ENCODE data around the gene SPTAN1.

The SPTAN1 gene

DNA sequence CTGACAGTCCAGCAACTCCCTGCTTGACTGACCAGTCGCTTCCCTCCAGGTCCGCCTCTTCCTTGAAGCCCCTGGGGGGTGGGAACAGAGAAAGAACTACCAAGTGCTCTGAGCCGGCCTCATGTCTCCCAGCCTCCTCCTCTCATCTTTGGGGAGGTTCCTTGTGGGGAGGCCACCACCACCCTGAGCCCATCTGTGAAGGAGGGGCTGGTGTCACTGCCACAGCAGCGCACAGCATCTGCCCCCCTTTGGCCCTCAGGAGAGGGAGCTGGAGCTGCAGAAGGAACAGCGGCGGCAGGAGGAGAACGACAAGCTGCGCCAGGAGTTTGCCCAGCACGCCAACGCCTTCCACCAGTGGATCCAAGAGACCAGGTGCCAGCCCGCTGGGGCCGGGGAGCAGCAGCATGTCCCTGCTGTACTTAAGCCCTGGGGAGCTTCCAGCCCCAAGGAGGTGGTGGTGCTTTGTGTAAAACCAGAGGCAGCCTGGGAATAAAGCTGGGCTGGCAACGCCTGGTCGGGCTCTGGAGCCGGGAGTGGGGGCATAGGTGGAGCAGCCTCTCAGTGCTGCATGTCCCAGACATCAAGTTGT lies 74.8 kb downstream of the SPTAN1 start:
- no peak for DNase-seq
- peaks cover 90% of the 10 kb centered on the region for H3K36me3 Mint-ChIP-seq (ENCODE audit: low read depth)
- H3K27me3 Mint-ChIP-seq = no peaks in the 10 kb centered on the region
- no peaks in the 10 kb centered on the region for H3K9me3 Mint-ChIP-seq
- no peak overlapping the region for H3K4me3 Mint-ChIP-seq
- H3K4me1 Mint-ChIP-seq (ENCODE audit: low read depth) = no peaks in the 10 kb centered on the region
- H3K27ac Mint-ChIP-seq = peak overlapping the region; percentile 59

DNA sequence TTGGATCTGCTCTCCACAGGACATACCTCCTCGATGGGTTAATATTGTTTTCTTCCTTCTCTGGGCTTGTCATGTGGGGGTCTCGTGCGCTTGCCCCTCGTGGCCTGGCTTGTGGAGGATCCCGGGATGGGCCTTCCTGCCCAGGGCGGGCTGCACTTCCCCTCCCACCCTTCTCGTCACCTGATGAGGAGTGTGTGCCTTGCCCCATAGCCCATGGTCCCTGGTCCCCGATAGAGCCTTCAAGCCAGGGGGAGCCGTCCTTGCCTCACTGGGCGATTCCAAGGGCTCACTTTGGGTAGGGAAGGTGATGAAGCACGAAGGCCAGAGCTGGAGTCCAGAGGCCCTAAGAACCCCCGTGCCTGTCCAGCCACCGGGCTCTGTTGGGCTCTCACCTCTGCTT lies 75.5 kb downstream of the SPTAN1 start:
- Mint-ChIP-seq H3K4me1 (ENCODE audit: low read depth) (no peaks in the 10 kb centered on the region), H3K9me3 (no peaks in the 10 kb centered on the region), H3K27me3 (no peaks in the 10 kb centered on the region), H3K4me3 (no peak overlapping the region), H3K27ac (peak overlapping the region; percentile 59), H3K36me3 (ENCODE audit: low read depth) (peaks cover 93% of the 10 kb centered on the region)
- DNase-seq = no peak

DNA sequence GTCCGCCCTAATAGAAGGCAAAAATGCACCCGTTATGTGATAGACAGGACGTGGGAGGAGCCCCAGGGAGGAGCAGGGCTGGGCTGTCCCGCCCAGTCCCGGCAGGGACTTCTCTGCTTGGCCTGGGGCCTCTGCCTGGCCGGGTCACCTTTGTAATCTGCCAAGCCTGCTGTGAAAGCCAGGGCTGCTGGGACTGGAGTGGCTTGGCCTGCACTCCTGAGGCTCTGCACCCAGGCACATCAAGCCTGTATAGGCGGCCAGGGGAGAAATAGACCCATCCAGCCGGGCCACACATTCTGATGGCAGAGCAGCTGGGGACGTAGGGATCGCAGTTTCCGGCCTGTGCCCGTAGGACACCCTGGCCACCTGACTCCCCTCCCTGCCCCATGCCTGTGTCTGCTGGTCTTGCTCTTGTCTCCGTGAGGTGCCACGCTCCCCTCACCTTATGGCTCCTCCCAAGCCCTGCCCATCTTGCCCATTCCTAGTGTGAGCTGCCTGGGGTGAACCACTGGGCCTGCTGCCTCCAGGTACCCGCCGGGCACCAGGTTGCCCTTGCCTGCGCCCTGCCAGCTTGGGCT lies 76.2 kb downstream of the SPTAN1 start:
- H3K9me3 Mint-ChIP-seq = no peaks in the 10 kb centered on the region
- no peak overlapping the region for H3K4me3 Mint-ChIP-seq
- DNase-seq = no peak
- H3K27ac Mint-ChIP-seq = no peak overlapping the region
- peaks cover 95% of the 10 kb centered on the region for H3K36me3 Mint-ChIP-seq (ENCODE audit: low read depth)
- H3K27me3 Mint-ChIP-seq = no peaks in the 10 kb centered on the region
- no peaks in the 10 kb centered on the region for H3K4me1 Mint-ChIP-seq (ENCODE audit: low read depth)

- Mint-ChIP-seq H3K4me1 (ENCODE audit: low read depth) (no peaks in the 10 kb centered on the region), H3K9me3 (no peaks in the 10 kb centered on the region), H3K36me3 (ENCODE audit: low read depth) (peaks cover 98% of the 10 kb centered on the region)
Observed at GRCh38 chr9:128629136-128629535, 76.7 kb downstream of the SPTAN1 start.

DNA sequence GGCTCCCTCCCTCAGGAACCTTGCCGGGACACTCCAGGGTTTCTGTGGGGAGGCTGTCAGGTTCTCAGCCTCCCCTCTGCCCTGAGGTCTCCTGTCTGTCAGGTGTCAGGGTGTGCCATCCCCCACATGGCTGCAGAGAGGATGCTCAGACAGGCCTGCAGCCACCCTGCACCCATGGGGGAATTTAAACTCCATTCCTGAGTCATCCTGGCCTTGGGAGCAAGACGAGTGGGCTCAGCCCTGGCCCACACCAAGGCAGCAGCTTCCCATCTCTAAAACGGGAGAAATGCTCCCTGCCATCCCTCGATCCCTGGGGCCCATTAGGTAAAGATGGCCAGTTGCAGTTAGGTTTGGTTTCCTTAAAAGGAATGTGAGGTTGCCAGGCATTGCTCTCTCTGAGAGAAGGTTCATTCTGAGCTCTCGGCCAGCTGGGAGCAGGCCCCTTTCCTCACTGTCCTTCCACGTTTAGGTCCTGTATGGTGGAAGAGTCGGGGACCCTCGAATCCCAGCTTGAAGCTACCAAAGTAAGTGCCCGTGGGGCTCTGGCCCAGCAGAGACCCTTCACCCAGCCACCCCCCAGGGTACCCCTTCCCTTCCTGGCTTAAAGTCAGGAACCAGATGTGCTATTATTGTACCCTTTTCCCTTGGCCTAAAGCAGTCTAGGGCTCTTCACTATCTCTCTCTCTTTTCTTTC lies 77.6 kb downstream of the SPTAN1 start:
- Mint-ChIP-seq H3K27me3 (no peaks in the 10 kb centered on the region), H3K4me1 (ENCODE audit: low read depth) (no peaks in the 10 kb centered on the region), H3K4me3 (no peak overlapping the region), H3K9me3 (no peaks in the 10 kb centered on the region), H3K36me3 (ENCODE audit: low read depth) (peaks cover 95% of the 10 kb centered on the region), H3K27ac (peak overlapping the region; percentile 73)
- DNase-seq = no peak

More at GRCh38 chr9:128629136-128629535, 76.7 kb downstream of the SPTAN1 start:
- DNase-seq = no peak
- Mint-ChIP-seq H3K27me3 (no peaks in the 10 kb centered on the region), H3K4me3 (no peak overlapping the region), H3K27ac (no peak overlapping the region)

- H3K27me3 Mint-ChIP-seq = no peaks in the 10 kb centered on the region
- no peak overlapping the region for H3K4me3 Mint-ChIP-seq
- no peak for DNase-seq
- H3K36me3 Mint-ChIP-seq (ENCODE audit: low read depth) = peaks cover 81% of the 10 kb centered on the region
- peak overlapping the region; percentile 59 for H3K27ac Mint-ChIP-seq
- no peaks in the 10 kb centered on the region for H3K4me1 Mint-ChIP-seq (ENCODE audit: low read depth)
- H3K9me3 Mint-ChIP-seq = no peaks in the 10 kb centered on the region
Observed at GRCh38 chr9:128631636-128632035, 79.2 kb downstream of the SPTAN1 start.

DNA sequence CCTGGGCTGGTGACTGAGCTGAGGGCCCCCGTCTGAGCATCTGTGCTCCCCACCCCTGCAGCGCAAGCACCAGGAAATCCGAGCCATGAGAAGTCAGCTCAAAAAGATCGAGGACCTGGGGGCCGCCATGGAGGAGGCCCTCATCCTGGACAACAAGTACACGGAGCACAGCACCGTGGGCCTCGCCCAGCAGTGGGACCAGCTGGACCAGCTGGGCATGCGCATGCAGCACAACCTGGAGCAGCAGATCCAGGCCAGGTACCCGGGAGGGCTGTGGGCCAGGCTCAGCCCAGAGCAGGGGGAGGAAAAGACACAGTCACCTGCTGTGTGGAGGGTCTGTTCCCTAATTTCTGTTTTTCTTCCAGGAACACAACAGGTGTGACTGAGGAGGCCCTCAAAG lies 79.7 kb downstream of the SPTAN1 start:
- Mint-ChIP-seq H3K27ac (peak overlapping the region; percentile 59), H3K36me3 (ENCODE audit: low read depth) (peaks cover 80% of the 10 kb centered on the region)

DNA sequence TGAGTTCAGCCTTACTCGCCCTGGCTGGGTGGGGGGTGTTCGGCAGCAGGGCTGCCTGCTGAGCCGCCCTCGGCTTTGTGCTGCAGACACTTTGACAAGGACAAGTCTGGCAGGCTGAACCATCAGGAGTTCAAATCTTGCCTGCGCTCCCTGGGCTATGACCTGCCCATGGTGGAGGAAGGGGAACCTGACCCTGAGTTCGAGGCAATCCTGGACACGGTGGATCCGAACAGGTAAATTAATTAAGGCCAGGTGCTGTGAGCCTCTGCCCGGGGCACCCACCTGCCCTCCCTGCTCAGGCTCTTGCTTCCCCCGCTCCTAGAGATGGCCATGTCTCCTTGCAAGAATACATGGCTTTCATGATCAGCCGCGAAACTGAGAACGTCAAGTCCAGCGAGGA lies 80.1 kb downstream of the SPTAN1 start:
- H3K27ac Mint-ChIP-seq = peak overlapping the region; percentile 55
- H3K27me3 Mint-ChIP-seq = no peaks in the 10 kb centered on the region
- peaks cover 77% of the 10 kb centered on the region for H3K36me3 Mint-ChIP-seq (ENCODE audit: low read depth)
- no peak overlapping the region for H3K4me3 Mint-ChIP-seq
- H3K9me3 Mint-ChIP-seq = no peaks in the 10 kb centered on the region
- DNase-seq = no peak
- no peaks in the 10 kb centered on the region for H3K4me1 Mint-ChIP-seq (ENCODE audit: low read depth)

More for the DNA sequence above, 79.7 kb downstream of the SPTAN1 start:
- DNase-seq = no peak
- no peaks in the 10 kb centered on the region for H3K27me3 Mint-ChIP-seq
- H3K4me3 Mint-ChIP-seq = no peak overlapping the region
- H3K4me1 Mint-ChIP-seq (ENCODE audit: low read depth) = no peaks in the 10 kb centered on the region
- H3K9me3 Mint-ChIP-seq = no peaks in the 10 kb centered on the region

GRCh38 chr9:128633057-128633456 lies 80.7 kb downstream of the SPTAN1 start:
- Mint-ChIP-seq H3K9me3 (no peaks in the 10 kb centered on the region), H3K4me3 (no peak overlapping the region), H3K27me3 (no peaks in the 10 kb centered on the region), H3K36me3 (ENCODE audit: low read depth) (peaks cover 74% of the 10 kb centered on the region), H3K4me1 (ENCODE audit: low read depth) (no peaks in the 10 kb centered on the region), H3K27ac (peak overlapping the region; percentile 8)
- no peak for DNase-seq

- no peaks in the 10 kb centered on the region for H3K4me1 Mint-ChIP-seq (ENCODE audit: low read depth)
- H3K4me3 Mint-ChIP-seq = no peak overlapping the region
- DNase-seq = no peak
- no peaks in the 10 kb centered on the region for H3K27me3 Mint-ChIP-seq
- H3K27ac Mint-ChIP-seq = no peak overlapping the region
- no peaks in the 10 kb centered on the region for H3K9me3 Mint-ChIP-seq
- H3K36me3 Mint-ChIP-seq (ENCODE audit: low read depth) = peaks cover 72% of the 10 kb centered on the region
Observed at GRCh38 chr9:128633601-128634000, 81.2 kb downstream of the SPTAN1 start.

GRCh38 chr9:128634111-128634510 lies 81.7 kb downstream of the SPTAN1 start:
- H3K4me3 Mint-ChIP-seq = no peak overlapping the region
- no peak overlapping the region for H3K27ac Mint-ChIP-seq
- H3K27me3 Mint-ChIP-seq = no peaks in the 10 kb centered on the region
- peaks cover 71% of the 10 kb centered on the region for H3K36me3 Mint-ChIP-seq (ENCODE audit: low read depth)
- H3K9me3 Mint-ChIP-seq = no peaks in the 10 kb centered on the region
- no peak for DNase-seq
- H3K4me1 Mint-ChIP-seq (ENCODE audit: low read depth) = no peaks in the 10 kb centered on the region

- peaks cover 69% of the 10 kb centered on the region for H3K36me3 Mint-ChIP-seq (ENCODE audit: low read depth)
Observed at GRCh38 chr9:128634651-128635262, 82.4 kb downstream of the SPTAN1 start.

DNA sequence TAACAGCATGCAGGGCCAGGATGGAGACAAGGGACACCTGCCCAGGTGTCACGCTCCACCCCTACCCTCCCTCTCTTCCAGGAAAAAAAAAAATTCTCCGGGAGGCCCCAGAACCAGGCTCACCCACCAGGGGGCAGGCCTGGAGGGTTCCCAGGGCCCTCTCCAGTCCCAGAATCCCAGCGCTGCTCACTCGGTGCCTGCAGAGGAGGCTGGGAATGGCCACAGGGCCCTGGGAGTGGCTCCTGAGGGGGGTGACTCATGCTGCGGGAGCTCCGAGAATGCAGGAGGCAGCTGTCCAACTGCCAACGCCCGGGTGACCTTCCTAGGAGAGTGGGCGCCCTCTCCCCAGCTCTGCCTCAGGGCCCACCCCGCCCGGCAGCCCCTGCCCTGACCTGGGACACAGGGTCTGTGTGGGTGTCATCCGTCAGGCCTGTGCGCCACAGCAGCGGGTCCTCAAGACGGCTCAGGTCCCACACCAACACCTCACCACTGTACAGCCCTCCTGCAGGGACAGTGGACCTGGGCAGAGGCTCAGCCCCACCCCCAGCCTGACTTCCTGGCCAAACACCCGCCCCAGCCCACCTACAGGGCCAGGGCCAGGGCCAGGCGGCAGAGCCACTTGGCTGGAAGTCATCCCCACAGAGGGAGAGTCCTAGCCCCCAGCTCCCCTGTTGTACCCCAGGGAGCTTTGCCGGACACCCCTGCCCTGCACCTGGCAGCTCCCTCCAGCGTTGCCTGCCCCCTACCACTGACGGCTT lies 83.1 kb downstream of the SPTAN1 start:
- peaks cover 68% of the 10 kb centered on the region for H3K36me3 Mint-ChIP-seq (ENCODE audit: low read depth)
- H3K4me3 Mint-ChIP-seq = no peak overlapping the region
- no peak overlapping the region for H3K27ac Mint-ChIP-seq
- DNase-seq = no peak
- H3K27me3 Mint-ChIP-seq = no peaks in the 10 kb centered on the region
- H3K9me3 Mint-ChIP-seq = no peaks in the 10 kb centered on the region
- no peaks in the 10 kb centered on the region for H3K4me1 Mint-ChIP-seq (ENCODE audit: low read depth)

More at GRCh38 chr9:128634651-128635262, 82.4 kb downstream of the SPTAN1 start:
- Mint-ChIP-seq H3K27me3 (no peaks in the 10 kb centered on the region), H3K9me3 (no peaks in the 10 kb centered on the region), H3K4me3 (no peak overlapping the region), H3K4me1 (ENCODE audit: low read depth) (no peaks in the 10 kb centered on the region), H3K27ac (no peak overlapping the region)
- no peak for DNase-seq

DNA sequence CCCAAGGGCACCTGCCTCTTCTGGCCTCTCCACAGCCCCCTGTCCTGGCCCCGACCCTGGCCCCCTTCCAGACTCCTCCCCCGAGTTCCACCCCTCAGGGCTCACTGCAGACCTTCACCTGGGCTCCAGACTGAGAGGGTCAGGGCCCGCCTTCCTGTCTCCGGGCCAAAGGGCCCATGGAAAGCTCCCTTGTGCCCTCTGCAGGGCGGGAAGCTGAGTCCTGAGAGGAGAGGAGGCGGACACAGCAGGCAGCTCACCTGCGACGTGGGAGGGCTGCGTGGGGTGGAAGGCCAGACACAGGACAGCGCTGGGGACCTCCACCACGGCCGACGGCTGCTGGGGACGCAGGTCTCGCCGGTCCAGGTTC lies 83.6 kb downstream of the SPTAN1 start:
- Mint-ChIP-seq H3K4me1 (ENCODE audit: low read depth) (no peaks in the 10 kb centered on the region), H3K4me3 (no peak overlapping the region), H3K36me3 (ENCODE audit: low read depth) (peaks cover 65% of the 10 kb centered on the region), H3K27ac (no peak overlapping the region), H3K9me3 (no peaks in the 10 kb centered on the region), H3K27me3 (no peaks in the 10 kb centered on the region)
- no peak for DNase-seq
